Putamen (tissue), 1 donor: ENCODE data around the gene E2F4.

Experiments used
- DNase-seq: peaks from one replicate; pipeline ENCODE4 v3.0.0-alpha.2; 2016; ENCODE audit warnings: low spot score

The E2F4 gene

DNA sequence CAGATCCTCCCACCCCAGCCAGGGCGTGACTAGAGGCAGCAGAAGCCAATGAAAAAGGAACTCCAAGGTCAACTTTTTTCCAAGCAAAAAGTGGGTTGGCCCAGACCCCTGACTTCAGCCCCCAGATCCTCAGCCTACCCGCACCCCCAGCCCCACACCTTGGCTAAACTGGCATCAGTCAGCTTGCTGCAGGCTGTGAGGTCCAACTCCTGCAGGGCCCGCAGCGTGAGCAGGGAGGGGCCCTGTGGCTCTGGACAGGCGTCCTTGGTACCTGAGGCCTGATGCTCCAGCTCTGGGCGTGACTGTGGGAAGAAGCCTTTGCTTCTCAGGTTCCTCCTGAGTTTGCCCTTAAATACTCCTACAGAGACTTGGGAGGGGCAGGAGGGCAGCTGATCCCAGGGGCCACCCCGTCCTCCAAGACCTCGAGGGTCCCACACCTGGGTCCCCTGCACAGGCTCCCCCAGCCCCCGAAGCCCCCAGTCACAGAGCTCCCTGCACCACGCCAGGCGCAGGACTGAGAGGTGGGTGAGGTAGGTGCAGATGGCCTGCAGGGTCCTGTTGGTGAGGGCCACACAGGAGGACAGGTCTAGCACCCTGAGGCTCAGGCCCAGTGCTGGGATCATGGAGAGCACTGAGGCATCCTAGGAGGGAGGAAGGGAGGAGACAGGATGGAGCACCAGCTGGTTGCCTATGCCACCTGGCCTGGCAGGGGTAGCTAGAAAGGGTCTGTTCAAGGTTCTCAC is 16.4 kb downstream of the E2F4 start:
- no peak for DNase-seq

DNA sequence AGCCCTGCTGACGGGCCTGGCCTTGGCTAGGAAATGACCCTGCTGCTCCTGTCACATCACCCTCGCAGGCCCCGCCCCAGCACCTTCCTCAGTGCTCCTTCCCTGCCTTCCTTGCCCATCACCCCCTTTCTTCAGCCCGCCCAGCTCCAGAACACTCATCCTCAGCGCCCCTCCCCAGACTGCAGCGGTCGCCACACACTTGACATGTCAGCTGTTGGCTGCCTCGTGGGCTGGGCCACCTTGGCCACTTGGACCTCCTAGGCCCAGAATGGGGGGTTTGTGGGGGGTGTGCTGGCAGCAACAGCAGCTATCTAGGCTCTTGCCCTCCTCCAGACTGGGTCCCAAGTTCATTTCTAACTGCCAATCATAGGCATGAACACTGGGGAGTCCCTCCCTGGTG is 17.6 kb downstream of the E2F4 start:
- DNase-seq, result no peak

DNA sequence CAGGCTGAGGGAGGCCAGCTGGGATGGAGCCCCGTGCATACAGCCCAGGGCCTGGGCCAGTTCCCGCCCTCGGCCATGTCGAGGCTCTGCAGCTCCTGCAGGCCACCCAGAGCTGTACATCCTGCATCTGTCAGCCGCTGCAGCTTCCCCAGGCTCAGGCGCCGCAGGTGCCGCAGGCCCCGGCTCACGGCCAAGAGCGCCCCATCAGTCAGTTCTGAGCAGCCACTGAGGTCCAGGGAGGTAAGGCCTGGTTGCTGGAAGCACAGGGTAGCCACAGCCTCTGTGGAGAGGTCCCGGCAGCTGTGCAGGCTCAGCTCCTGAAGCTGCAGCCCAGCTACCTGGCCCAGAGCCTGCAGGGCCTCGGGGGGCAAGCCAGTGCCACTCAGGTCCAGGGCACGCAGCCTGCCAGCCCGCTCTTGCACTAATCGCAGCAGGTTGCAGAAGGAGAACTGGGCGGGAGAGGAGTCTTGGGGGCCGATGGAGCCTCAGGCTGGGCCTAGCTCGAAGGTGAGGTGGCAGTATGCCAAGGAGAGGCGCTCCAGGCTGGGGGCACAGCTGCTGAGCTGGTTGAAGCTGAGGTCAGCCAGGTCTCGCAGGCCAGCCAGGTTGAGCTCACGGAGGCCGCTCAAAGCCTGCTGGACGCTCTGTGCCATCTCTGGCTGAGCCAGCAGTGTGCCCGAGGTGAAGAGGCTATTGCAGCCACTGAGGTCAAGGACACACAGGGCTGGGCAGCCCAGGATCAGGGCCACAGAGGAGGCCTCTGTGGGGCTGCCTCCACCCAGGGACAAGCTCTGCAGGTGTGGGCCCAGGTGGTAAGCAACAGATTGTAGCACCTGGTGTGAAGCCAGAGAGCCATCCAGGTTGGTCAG is 18.3 kb downstream of the E2F4 start:
- no peak for DNase-seq

DNA sequence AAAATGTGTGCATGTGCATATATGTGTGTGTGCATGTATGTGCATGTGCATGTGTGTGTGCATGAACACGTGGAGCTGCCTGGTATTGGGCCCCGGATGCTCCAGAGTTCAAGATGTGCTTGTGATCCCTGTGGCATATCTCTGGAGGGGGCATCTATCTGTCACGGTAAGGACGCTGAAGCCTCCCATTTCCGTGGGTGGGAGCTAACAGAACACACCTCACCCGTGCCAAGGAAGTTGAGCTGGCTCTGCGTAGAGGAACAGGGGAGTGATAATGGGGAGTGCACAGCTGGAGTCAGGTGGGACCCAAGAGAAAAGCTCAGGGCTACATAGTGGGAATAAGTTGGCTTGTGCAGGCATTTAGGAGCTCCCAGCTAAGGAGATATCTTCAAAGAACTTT is 19.7 kb downstream of the E2F4 start:
- no peak for DNase-seq

DNA sequence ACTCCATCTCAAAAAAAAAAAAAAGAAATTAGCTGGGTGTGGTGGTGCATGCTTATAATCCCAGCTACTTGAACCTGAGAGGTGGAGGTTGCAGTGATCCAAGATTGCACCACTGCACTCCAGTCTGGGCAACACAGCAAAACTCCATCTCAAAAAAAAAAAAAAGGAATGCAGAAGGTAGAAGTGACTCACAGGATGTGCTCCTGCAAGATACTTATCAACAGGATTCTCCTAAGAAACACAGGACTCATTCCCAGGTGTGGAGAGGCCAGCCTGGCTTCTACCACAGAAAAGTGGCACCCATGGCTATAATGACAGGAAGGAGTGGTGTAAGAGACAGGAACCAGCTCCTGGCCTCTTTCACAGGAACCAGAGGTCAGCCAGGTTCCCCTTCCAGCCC is 20.8 kb downstream of the E2F4 start:
- DNase-seq, result no peak

DNA sequence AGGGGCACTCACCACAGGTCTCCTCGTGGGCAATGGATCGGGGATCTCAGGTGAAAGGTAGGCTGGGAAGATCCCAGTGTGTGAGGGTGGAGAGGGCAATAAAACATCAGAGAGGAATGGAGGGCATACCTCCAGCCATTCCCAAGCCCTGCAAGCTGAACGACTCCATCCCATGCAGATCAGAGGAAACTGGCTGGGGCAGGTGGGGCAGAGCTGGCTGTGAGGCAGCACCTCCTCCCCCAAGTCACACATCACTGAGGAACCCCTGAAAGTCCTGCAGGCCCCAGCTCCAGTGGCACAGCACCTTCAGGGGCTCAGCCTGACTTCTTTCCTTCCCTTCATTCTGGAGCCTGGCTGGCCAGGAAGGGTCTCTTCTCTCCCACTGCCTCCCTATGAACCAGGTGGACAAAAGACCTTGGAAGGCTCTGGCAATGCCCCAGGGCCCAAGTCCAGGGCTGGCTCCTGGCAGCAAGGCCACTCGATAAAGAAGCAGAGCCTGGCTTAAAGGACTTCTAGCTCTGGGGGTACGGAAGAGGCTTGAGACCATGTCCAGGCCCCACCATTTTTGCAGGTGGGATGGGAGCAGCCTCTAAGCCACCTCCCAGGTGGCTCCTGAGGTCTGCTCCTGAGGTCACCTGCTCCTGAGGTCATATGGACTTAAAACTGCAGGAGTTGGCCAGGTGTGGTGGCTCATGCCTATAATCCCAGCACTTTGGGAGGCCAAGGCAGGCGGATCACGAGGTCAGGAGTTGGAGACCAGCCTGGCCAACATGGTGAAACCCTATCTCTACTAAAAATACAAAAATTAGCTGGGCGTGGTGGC is 21.5 kb downstream of the E2F4 start:
- DNase-seq, result no peak

DNA sequence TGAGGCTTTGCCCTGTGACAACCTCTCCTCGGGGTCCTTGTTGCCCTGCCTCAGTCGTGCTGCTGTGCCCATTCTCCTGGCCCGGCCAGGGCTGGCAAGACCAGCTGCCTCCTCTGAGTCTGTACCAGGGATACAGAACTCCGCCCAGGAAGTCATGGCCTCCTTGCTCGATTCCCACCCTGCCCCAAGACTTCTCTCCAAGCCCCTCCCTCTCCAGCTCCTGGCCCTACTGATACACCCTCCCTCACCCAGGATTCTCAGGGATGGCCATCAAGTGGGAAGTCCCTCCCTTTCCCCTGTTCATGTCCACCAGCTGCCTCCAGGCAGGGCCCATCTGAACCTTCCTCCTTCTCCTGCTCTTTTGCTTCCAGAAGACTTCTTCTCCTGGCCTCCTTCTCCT is 23.8 kb downstream of the E2F4 start:
- no peak for DNase-seq

DNA sequence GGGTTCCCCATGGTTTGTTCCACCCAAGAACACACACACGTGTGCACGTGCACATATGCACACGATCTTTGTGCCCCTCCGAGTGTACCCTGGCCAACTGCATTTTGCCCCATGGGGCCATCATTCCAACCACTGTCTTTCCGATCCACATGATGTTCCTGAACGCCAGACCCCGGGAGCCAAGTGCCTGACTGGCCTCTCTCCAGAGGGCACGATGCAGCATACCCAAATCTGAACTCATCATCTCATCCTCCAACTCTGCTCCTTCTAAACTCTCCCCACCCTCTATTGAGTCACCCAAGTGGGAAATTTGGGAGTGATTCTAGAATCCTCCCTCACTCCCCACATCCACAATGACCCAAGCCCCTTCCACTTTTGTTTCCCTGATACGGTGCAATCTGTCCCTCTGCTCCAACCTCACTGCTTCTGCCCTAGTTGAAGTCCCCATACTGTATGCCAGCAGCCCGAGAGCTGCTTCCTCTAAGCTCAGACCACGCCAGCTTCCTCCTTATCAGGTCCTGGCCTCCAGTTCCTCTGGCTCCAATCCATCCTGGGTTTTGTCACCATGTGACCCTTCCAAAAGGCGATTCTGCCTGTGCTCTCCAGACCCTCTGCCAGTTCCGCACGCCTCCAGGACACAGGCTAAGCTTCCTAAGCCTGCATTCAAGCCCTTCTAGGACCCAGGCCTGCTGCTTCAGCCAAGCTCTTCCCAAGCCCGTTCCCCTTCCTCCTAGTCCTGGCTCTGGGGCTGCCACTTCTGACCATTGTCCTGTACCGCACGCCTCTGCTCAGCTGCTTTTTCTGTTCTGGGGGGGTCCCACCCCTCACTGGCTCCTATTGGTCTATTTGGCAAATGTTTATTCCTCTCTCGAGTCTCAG is 24.9 kb downstream of the E2F4 start:
- no peak for DNase-seq

DNA sequence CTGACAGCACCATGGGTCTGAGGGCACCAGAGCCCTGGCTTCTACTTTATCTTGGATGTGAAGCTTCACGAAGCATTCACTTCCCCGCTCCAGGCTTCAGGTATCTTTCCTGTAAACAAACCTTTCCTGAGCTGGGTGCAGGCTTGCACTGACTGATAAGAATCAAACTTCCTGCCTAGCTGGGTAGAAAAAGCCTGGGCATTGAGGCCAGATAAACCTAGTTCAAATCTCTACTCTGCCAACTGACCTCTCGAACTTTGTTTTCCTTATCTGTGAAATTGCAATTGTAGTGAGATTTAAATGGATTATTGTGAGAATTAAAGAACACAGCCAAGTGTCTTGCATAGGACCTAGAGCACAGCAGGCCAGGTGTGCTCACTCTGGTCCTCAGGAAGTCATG is 32.0 kb downstream of the E2F4 start:
- DNase-seq, result no peak

DNA sequence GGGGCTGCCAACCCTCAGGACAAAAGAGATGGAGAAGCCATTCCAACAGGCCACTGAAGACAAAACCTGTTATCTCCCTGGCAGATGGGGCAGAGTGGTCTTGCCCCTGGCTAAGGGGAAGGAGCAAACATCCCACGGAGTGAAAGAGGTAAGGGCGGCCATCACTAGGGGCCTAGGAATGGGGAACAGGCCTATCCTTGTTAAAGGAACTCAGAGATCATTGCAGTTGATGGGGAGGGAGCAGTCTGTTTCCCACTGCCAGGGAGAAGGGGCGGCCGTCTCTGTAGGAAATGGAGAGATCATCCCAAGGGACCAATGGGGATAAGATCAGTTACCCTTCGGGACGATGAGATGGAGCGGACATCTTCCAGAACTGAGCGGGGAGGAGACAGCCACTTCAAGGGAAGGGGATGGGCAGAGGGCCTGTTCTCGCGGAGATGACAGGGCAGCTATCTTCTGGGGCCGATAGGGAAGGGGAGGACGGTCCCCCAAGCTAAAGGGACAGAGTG is 34.4 kb downstream of the E2F4 start:
- DNase-seq, result no peak

DNA sequence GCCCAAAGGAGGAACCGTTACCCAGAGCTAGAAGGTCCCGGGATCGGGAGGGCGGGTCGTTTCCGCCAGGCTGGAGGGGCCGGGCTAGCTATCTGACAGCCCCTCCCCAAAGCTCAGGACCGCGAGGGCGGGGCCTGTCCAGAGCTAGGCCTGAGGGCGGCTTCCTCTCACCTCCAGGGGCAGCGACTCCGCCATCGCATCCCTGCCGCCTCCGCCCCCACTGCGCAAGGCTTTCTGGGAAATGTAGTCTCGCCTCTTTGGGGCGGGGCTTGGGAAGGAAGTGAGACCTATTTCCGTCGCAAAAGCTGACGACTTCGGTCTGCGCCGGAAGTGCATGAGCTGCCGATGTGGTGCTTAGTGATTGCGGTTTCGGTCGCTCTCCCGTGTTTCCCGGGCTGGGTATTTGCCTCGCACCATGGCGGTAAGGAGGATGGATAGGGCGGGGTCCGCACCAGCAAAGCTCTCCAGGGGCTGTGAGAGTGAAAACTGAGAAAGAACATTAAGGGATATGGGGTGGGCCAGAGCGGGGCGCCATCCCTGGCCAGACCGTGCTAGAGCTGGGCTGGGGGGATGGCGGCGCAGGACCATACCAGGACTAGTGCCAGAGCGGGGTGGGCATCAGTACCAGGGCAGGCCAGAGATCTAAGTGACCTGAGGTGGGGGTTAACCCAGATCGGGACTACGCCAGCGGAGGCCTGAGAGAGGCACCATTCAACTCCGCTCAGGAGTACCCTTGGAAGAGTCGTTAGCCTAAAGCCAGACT is 35.0 kb downstream of the E2F4 start, which contains the start of gene TMEM208:
Gene TMEM208 (plus strand): TSS at position 327 of the 763 bp plus-strand sequence. CDS start 89 bp downstream, at position 416.
- peak; percentile 96 for DNase-seq

DNA sequence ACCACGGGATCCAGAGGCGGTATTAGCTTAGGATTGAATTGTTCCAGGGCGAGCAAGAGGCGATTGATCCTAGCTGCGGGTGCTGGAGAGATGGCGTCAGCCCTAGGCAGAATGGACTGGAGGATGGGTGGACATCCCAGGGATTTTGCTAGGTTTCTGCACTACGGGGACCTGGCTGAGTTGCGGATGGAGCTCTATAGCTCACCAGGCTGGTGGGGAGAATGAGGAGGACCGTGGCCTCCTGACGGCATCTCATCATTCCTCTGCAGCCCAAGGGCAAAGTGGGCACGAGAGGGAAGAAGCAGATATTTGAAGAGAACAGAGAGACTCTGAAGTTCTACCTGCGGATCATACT is 35.6 kb downstream of the E2F4 start:
- no peak for DNase-seq

DNA sequence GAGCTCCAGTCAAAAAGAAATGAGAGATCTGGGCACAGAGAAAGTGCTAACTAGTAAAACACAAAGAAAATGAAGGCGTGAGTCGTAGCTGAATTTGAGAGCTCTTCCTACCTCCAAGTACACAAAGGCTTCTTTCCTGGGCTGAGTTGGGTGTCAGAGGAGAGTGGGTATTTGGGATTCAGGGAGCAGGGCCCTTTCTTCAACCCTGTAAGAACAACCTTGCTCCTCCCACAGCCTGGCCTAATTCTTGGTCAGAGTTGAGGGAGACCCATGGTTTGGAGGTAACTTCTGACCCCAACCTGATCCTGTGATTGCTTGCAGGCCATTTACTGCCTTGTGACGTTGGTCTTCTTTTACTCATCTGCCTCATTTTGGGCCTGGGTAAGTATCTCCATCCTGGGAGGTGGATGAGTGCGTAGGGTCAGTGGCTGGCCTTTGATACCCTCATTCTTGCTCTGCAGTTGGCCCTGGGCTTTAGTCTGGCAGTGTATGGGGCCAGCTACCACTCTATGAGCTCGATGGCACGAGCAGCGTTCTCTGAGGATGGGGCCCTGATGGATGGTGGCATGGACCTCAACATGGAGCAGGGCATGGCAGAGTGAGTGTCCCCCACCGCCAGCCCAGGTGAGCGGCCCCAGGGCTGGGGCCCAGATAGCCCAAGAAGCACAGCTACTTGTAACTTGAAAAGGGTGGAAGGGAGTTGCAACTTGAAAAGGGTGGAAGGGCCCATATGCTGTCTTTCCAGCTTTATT is 36.3 kb downstream of the E2F4 start:
- no peak for DNase-seq

DNA sequence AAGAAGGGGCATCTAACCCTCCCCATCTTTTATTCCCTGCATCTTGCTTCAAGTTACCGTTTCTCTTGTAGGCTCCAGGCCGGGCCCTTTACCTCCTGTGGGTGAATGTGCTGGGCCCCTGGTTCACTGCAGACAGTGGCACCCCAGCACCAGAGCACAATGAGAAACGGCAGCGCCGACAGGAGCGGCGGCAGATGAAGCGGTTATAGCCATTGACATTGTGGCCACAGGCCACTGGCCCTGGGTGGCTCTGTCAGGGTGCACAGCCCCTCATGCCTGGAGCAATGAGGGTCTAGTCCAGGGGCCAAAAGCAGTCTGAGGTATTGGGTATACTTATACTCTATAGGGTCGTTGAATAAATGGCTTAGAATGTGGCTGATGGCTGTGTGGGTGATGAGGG is 37.0 kb downstream of the E2F4 start:
- no peak for DNase-seq

DNA sequence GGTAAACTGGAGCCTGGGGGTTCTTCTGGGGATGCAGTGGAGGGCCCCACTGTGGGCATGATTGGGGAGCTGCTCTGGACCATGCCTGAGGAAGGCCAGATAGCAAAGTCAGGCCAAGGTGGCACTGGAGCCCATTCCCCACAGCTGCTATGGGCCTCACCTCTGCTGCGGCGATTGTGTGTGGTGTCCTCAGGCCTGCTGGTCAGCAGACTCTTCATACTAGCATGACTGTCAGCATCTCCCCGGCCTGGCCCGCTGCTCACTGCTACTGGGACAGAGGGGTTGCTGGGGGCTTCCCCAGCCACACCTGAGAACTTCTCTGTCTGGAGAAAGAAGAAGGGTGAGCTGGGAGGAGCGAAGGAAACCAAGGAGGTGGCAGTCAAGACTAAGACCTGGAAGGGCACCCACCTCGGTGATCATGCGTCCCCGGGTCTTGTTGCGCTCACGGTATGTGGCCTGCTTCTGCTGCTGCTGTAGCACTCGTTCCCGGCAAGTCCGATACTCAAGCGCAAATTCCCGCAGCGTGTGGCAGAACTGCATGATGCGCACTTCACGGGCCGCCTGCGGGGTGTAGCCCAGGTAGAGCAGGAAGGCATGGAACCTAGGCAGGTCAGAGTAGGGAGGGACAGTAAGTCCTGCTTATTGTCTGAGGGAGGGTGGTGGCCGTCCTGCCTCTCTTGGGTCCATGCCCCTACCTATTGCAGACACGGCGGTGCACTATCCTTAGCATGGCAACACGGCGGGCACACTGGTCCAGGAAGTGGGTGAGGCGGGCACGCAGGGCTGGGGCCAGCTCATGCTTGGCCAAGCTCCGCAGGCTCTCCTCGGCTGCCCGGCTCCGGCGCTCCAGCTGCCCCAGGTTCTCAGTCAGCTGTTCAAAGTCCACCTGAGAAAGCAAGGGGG is 38.2 kb downstream of the E2F4 start:
- no peak for DNase-seq

DNA sequence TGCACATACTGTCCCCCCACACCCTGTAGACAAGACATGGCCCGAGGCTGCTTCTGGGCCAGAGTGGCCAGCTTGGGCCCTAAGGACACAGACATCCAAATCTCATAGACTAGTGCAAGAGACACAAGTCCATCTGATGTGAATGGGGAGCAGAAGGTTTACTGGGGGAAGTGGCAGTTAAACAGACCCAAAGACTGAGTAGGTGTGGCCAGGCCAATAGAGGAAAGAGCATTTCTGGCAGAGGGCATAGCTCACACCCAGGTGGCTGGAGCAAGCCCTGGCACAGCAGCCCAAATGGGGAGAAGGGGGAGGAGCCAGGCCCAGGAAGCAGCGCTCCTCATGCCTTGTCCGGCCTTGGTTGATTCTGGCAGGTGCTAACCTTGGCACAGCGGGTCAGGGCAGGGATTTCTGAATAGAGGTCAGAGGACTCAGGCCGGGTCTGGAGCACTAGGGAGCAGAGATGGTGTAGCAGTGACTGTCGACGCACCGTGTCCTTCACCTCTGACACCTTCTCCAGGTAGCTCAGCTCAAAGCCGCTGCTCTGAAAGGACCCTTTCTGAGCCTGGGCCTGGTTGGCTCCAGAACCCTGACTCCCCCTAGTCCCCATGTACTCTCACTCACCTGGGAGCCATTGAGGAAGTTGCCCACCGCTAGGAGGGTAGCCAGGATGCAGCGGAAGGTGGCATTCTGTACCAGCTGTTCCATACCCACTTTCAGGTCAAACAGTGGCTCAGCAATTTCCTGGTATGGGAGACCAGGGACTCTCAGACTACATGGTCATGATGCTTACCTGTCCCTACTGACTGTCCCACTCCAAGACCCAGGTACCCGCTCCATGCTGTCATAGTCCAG is 39.1 kb downstream of the E2F4 start:
- DNase-seq, result no peak

DNA sequence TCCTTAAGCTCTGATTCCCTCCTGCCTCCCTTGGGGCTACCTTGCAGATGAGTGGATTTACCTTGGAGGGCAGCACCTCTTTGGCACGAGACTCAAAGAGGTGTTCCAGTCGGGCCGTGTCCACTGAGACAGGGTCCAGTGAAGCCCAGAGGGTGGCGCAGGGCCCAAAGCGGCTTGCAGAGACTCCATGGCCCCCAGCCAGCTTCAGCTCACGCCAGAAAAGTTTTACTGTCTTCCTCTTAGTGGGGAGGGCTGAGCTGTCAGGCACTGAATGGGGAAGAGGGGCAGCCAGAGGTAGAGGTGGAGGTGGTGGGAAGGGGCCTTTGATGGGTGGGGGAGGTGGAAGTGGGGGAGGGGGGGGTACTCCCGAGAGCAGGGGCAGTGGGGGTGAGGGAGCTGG is 41.6 kb downstream of the E2F4 start:
- no peak for DNase-seq

DNA sequence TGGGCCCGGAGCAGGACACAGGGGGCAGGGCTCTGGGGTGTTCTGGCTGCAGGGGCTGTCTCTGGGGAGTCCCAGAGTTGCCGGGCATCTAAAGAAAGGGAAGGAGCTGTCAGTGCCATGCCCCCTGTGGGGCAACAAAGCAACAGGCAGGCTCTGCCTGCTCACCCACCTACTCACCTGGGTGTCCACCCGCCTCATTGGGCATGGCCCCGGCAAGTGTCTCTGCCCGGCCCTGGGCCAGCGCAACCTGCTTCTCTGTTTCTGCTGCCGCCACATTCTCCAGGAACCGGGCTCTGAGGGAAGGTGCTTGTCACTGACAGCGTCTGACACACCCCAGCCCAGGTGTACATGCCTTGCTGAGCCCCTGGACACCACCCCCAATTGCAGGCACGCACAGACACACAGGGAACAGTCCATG is 42.2 kb downstream of the E2F4 start:
- no peak for DNase-seq
